Measurements from ENCODE around the gene OR4D9. TPM values are rescaled to one million over a fixed set of nuclear protein-coding genes. Genes with fewer than 3 reads are reported as not detected.
"Not testable (repeated sequence)": the region's sequence is repeated elsewhere in the genome, so short reads cannot be mapped to it uniquely, and the experiment has no call there.

Gene OR4D9
- total RNA-seq, 1 experiment from 2014 or later: not detected

DNA sequence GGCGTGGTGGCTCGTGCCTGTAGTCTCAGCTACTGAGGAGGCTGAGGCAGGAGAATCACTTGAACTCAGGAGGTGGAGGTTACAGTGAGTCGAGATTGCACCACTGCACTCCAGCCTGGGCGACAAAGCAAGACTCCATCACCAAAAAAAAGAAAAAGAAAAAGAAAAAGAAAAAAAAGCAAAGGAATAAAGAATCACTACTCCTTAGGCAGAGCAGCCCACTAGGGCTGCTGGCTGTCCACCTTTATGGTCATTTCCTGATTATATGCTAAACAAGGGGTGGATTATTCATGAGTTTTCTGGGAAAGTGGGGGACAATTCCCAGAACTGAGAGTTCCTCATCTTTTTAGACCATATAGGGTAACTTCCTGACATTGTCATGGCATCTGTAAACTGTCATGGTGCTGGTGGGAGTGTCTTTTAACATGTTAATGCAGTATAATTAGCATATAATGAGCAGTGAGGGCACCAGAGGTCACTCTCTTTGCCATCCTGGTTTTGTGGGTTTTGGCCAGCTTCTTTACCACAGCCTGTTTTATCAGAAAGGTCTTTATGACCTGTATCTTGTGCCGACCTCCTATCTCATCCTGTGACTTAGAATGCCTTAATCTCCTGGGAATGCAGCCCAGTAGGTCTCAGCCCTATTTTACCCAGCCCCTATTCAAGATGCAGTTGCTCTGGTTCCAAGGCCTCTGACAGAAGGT lies 36.4 kb downstream of the OR4D9 start:
- H2BK5ac ChIP-seq (ENCODE audit: insufficient read length, low read length); H3K23ac ChIP-seq (ENCODE audit: insufficient read length, low read depth, low read length); H3K79me2 ChIP-seq (ENCODE audit: insufficient read depth, low read length); H3K18ac ChIP-seq (ENCODE audit: insufficient read length, low read depth, low read length); H4K8ac ChIP-seq (replicated peaks; ENCODE audit: insufficient read length, low read depth, low read length); H3T11ph ChIP-seq (ENCODE audit: low read length); H4K20me1 ChIP-seq (ENCODE audit: control insufficient read depth, insufficient read depth, insufficient read length); H2BK15ac ChIP-seq (ENCODE audit: low read depth, low read length); H3K9ac ChIP-seq (ENCODE audit: extremely low read depth, insufficient read length, low read length); H3K4ac ChIP-seq (ENCODE audit: low read depth, low read length); H3K27ac ChIP-seq (ENCODE audit: insufficient read length, low read depth, low read length); H2AFZ ChIP-seq (ENCODE audit: low read length); H3K14ac ChIP-seq (ENCODE audit: insufficient read depth, low read length); H3K27me3 ChIP-seq (ENCODE audit: insufficient read depth, low read length); H2AK5ac ChIP-seq (ENCODE audit: insufficient read length, low read length); H3K23me2 ChIP-seq (ENCODE audit: insufficient read length, low read depth, low read length, poor library complexity, severe bottlenecking); H3K9me3 Mint-ChIP-seq; H2BK120ac ChIP-seq (ENCODE audit: low read depth, low read length, poor library complexity, severe bottlenecking); H3K79me1 ChIP-seq (ENCODE audit: insufficient read depth, low read depth, low read length, poor library complexity, severe bottlenecking); H2BK12ac ChIP-seq (ENCODE audit: insufficient read length, low read depth, low read length); H4K91ac ChIP-seq (ENCODE audit: insufficient read length, low read depth, low read length); H3K4me1 ChIP-seq (ENCODE audit: insufficient read depth, low read length); H3K56ac ChIP-seq (ENCODE audit: insufficient read length, low read depth, low read length); H2BK20ac ChIP-seq (ENCODE audit: low read depth, low read length, poor library complexity, severe bottlenecking); H3K4me2 ChIP-seq (ENCODE audit: insufficient read depth, insufficient read length, low read length); H3K36me3 Mint-ChIP-seq (ENCODE audit: insufficient read depth in 1 of 3, low read depth in 3 of 3); H3K27me3 Mint-ChIP-seq (ENCODE audit: low read depth); H3K9me3 ChIP-seq (ENCODE audit: control insufficient read depth, low read depth, low read length); H4K5ac ChIP-seq (ENCODE audit: insufficient read length, low read depth, low read length): not testable (repeated sequence)
- Mint-ChIP-seq H3K4me3 (peak overlapping the region in 1 of 2 experiments; percentile 63; a peak in 2 of 5 replicates), H3K27ac (peak overlapping the region in 2 of 3 experiments; percentile 41 to 68; a peak in 2 of 7 replicates), H3K4me1 (peaks cover 21 to 29% of the 10 kb centered on the region in 2 experiments)
- DNase-seq: peak; percentile 25
- no CpG with 5 or more reads among the region's 5 CpGs for WGBS (ENCODE audit: extremely low coverage, insufficient read length, low lambda C conversion rate)

All from H9 (cell line).